ENCODE results near the gene PLCD4.

Gene PLCD4

GRCh38 chr2:218664653-218665052 lies 57.0 kb downstream of the PLCD4 start:
- Mint-ChIP-seq H3K36me3 (ENCODE audit: low read depth) (peaks cover 31% of the 10 kb centered on the region), H3K9me3 (no peaks in the 10 kb centered on the region), H3K27me3 (ENCODE audit: low read depth) (no peaks in the 10 kb centered on the region), H3K27ac (no peak overlapping the region), H3K4me1 (ENCODE audit: low read depth) (peaks cover 8% of the 10 kb centered on the region), H3K4me3 (no peak overlapping the region)

GRCh38 chr2:218671097-218671653 lies 63.5 kb downstream of the PLCD4 start:
- Mint-ChIP-seq H3K4me3 (peak overlapping the region; percentile 98), H3K4me1 (ENCODE audit: low read depth) (peaks cover 20% of the 10 kb centered on the region), H3K36me3 (ENCODE audit: low read depth) (peaks cover 8% of the 10 kb centered on the region), H3K27me3 (ENCODE audit: low read depth) (no peaks in the 10 kb centered on the region), H3K27ac (peak overlapping the region; percentile 91), H3K9me3 (no peaks in the 10 kb centered on the region)

DNA sequence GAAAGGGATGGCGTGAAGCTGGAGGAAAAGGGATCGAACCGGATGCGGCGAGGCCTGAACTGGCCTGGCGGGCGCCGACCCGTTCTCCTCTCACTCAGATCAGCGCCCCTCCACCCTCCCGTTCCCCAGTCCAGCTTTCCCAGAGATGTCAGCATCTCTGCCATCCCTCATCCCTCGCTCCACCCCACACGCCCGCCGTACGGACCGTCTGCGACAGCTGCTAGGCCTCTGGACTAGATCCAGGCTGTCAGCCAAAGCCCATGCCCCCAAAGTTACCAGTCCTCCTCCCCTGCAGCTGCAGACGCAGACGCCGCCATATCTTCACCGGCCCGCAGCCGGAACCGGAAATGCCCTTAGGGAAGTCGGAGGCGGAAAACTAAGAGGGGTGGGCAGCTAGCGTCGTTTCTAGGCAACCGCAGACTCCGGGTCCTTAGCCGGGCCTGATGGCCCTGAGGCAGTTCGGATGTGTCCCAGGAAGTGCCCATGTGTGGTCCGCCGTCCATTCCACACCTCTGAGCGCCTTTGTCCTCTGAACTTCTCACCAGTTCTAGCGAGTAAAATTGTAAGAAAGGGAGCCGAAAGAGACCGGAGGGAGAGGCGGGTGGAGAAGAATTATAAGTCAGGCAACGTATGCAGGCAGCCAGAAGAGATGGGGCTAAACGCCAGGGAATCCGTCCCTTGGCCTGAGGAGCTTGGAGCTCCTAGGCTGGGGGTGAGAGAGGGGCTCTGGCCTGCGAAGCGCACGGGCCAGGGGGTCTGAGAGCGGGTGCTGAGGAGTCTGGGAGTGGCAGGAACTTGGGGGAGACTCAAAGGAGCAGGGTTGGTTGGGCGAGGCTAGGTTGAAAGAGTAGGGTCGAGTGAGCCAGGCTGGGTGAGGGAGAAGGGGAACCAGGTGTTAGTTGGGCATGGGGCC lies 64.2 kb downstream of the PLCD4 start, which contains the start of the genes RNF25 and STK36:
TSS of gene RNF25 (minus strand) at position 349 of the 913 bp plus-strand sequence. CDS start at position 317, 32 bp downstream.
TSS of gene STK36 (plus strand) at position 433 of the 913 bp plus-strand sequence. CDS start 744 bp downstream, outside the sequence.
- Mint-ChIP-seq H3K27ac (peak within 1 kb of the TSS; percentile 91), H3K9me3 (no peaks in the 10 kb centered on the region), H3K4me3 (peak within 1 kb of the TSS; percentile 98)

DNA sequence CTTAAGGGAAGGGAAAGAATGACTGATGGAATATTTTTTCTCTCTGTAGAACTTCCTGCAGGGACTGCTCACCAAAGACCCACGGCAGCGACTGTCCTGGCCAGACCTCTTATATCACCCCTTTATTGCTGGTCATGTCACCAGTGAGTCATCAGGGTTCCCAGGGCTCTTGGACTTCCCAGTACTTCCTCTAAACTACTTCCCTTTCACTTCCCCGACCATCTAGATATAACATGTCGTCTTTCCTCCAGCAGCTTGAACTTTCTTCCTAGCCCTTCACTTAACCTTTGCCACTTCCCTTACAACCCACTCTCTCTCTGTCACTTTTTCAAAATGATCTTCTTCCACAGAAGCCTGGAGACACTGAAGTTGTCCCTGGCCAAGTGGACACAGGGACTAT lies 71.4 kb downstream of the PLCD4 start:
- Mint-ChIP-seq H3K9me3 (no peaks in the 10 kb centered on the region), H3K36me3 (ENCODE audit: low read depth) (no peaks in the 10 kb centered on the region), H3K4me1 (ENCODE audit: low read depth) (no peaks in the 10 kb centered on the region), H3K27me3 (ENCODE audit: low read depth) (no peaks in the 10 kb centered on the region), H3K4me3 (no peak overlapping the region), H3K27ac (no peak overlapping the region)

More for the DNA sequence above, 64.2 kb downstream of the PLCD4 start, which contains the start of the genes RNF25 and STK36:
- H3K27me3 Mint-ChIP-seq (ENCODE audit: low read depth) = no peaks in the 10 kb centered on the region
- peaks cover 6% of the 10 kb centered on the region for H3K36me3 Mint-ChIP-seq (ENCODE audit: low read depth)
- peaks cover 20% of the 10 kb centered on the region for H3K4me1 Mint-ChIP-seq (ENCODE audit: low read depth)

DNA sequence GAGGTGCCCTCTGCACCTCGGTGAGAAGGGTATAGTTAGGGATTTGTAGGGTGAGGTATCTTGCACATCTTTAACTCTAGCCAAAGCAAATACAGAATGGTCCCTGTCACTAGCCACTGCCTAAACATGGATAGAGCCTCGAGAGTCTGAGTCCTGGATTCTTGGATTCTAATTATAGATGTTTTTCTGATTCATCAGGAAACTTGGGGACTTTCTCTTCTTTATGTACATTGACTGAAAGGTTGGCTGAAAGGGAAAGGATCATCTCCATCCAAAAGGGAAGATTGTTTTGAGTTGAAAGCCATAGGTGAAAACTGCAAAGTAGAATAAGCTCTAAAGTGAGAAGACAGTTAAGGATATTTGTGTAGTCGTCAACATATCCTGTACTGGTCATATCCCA lies 72.4 kb downstream of the PLCD4 start:
- Mint-ChIP-seq H3K27me3 (ENCODE audit: low read depth) (no peaks in the 10 kb centered on the region), H3K4me3 (no peak overlapping the region), H3K27ac (no peak overlapping the region), H3K36me3 (ENCODE audit: low read depth) (no peaks in the 10 kb centered on the region), H3K4me1 (ENCODE audit: low read depth) (no peaks in the 10 kb centered on the region), H3K9me3 (no peaks in the 10 kb centered on the region)
